OCI-LY1 (cell line): ENCODE results near the gene ZNF354C.

ENCODE experiments used
- H2AFZ ChIP-seq: fragments of 200-600 bp; sonication (generic), shearing (Covaris generic); 2 replicates; pipeline ENCODE4 v1.6.0; 2014; ENCODE audit warnings: antibody characterized with exemption, mild to moderate bottlenecking, low read length
- H3F3A ChIP-seq: fragments of 200-600 bp; sonication (generic), shearing (Covaris generic); 2 replicates; pipeline ENCODE4 v1.6.0; 2014; ENCODE audit warnings: mild to moderate bottlenecking, antibody characterized with exemption, low read length, moderate library complexity; ENCODE audit not compliant: insufficient read depth
- H3K27ac ChIP-seq: fragments of 200-600 bp; sonication (generic); 2 replicates; pipeline ENCODE4 v1.5.1; 2014; ENCODE audit warnings: low read length, mixed run types, mild to moderate bottlenecking, low read depth; ENCODE audit not compliant: poor library complexity, severe bottlenecking
- H3K27me3 ChIP-seq: fragments of 200-600 bp; sonication (generic); 2 replicates; pipeline ENCODE4 v1.6.0; 2014; ENCODE audit warnings: antibody characterized with exemption, mild to moderate bottlenecking, low read length, moderate library complexity; ENCODE audit not compliant: insufficient read depth
- H3K36me3 ChIP-seq: fragments of 200-600 bp; sonication (generic); 2 replicates; pipeline ENCODE4 v1.6.1; 2014; ENCODE audit warnings: mild to moderate bottlenecking, antibody characterized with exemption, low read length, moderate library complexity, mixed read lengths; ENCODE audit not compliant: insufficient read depth
- H3K4me1 ChIP-seq: fragments of 200-600 bp; sonication (generic); 2 replicates; pipeline ENCODE4 v1.5.1; 2014; ENCODE audit warnings: mild to moderate bottlenecking, low read length, moderate library complexity; ENCODE audit not compliant: insufficient read depth, severe bottlenecking
- H3K4me2 ChIP-seq: fragments of 200-600 bp; sonication (generic), shearing (Covaris generic); 2 replicates; pipeline ENCODE4 v1.6.1; 2014; ENCODE audit warnings: low read length
- H3K4me3 ChIP-seq: fragments of 200-600 bp; sonication (generic); 2 replicates; pipeline ENCODE4 v1.5.1; 2014; ENCODE audit warnings: low read length, low read depth, mild to moderate bottlenecking, mixed read lengths; ENCODE audit not compliant: poor library complexity, severe bottlenecking
- H3K79me2 ChIP-seq: fragments of 200-600 bp; shearing (Covaris generic); 2 replicates; pipeline ENCODE4 v1.6.1; 2016; ENCODE audit warnings: mixed run types, low read length, mixed read lengths; ENCODE audit not compliant: insufficient read depth
- H3K9ac ChIP-seq: fragments of 200-600 bp; sonication (generic), shearing (Covaris generic); 2 replicates; pipeline ENCODE4 v1.6.1; 2014; ENCODE audit warnings: mild to moderate bottlenecking, low read length, mixed read lengths
- H3K9me2 ChIP-seq: fragments of 200-600 bp; sonication (generic), shearing (Covaris generic); 2 replicates; pipeline ENCODE4 v1.6.1; 2014; ENCODE audit warnings: low read depth, mild to moderate bottlenecking, low read length, mixed read lengths
- H3K9me3 ChIP-seq: fragments of 200-600 bp; shearing (Covaris generic); 2 replicates; pipeline ENCODE4 v1.6.1; 2014; ENCODE audit warnings: low read length, mixed read lengths
- H4K20me1 ChIP-seq: fragments of 200-600 bp; sonication (generic), shearing (Covaris generic); 2 replicates; pipeline ENCODE4 v1.6.0; 2016; ENCODE audit warnings: mild to moderate bottlenecking, low read length; ENCODE audit not compliant: insufficient read depth
- EZH2 ChIP-seq: fragments of 200-600 bp; sonication (generic), shearing (Covaris generic); IDR thresholded peaks from 2 replicates; pipeline ENCODE4 v1.8.0; 2017; ENCODE audit warnings: borderline replicate concordance, mixed run types, mild to moderate bottlenecking, antibody characterized with exemption, low read length, moderate library complexity, mixed read lengths
- TF ChIP-seq, protein P1 (sequence below): fragments of 200-600 bp; sonication (generic), shearing (Covaris generic); IDR thresholded peaks from 2 replicates; pipeline ENCODE4 v1.5.1; 2017; ENCODE audit warnings: mild to moderate bottlenecking, antibody characterized with exemption, low read length, moderate library complexity, mixed read lengths

ZNF354C gene

DNA sequence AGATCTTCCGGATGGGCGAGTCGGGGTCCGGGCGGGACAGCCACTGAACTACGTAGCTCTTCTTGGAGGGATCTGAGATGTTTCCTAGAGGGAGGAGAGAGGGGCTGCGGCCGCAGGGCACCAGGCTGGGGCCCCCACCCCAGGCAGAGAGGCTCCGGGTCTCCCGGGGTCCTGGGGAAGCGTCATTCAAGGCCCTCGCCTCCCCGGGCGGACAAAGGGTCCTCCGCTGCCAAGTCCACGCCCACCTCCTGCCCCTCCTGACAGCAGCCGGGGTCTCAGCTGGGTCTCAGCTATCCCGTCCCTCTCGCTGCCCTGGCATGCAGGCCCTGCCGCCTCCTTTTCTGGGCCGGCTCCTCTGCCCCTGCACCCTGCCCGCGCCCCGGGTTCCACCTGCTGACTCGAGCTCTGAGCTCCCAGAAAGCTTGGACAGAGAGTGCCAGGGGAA lies 61.5 kb downstream of the ZNF354C start:
- no peaks in the 10 kb centered on the region for H3K4me1 ChIP-seq
- H3F3A ChIP-seq: no peaks in the 10 kb centered on the region
- H3K4me3 ChIP-seq: no peak overlapping the region
- no peaks in the 10 kb centered on the region for H3K9me2 ChIP-seq
- no peaks in the 10 kb centered on the region for H3K27me3 ChIP-seq
- H3K27ac ChIP-seq: no peak overlapping the region
- no peak overlapping the region for H2AFZ ChIP-seq
- H3K36me3 ChIP-seq: no peaks in the 10 kb centered on the region
- H3K9ac ChIP-seq: no peak overlapping the region
- no peaks in the 10 kb centered on the region for H3K79me2 ChIP-seq
- no peaks in the 10 kb centered on the region for H3K9me3 ChIP-seq
- TF ChIP-seq, protein P1, sequence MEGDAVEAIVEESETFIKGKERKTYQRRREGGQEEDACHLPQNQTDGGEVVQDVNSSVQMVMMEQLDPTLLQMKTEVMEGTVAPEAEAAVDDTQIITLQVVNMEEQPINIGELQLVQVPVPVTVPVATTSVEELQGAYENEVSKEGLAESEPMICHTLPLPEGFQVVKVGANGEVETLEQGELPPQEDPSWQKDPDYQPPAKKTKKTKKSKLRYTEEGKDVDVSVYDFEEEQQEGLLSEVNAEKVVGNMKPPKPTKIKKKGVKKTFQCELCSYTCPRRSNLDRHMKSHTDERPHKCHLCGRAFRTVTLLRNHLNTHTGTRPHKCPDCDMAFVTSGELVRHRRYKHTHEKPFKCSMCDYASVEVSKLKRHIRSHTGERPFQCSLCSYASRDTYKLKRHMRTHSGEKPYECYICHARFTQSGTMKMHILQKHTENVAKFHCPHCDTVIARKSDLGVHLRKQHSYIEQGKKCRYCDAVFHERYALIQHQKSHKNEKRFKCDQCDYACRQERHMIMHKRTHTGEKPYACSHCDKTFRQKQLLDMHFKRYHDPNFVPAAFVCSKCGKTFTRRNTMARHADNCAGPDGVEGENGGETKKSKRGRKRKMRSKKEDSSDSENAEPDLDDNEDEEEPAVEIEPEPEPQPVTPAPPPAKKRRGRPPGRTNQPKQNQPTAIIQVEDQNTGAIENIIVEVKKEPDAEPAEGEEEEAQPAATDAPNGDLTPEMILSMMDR: no peak
- TF ChIP-seq EZH2: no peak
- H3K4me2 ChIP-seq: no peak overlapping the region
- H4K20me1 ChIP-seq: no peaks in the 10 kb centered on the region

DNA sequence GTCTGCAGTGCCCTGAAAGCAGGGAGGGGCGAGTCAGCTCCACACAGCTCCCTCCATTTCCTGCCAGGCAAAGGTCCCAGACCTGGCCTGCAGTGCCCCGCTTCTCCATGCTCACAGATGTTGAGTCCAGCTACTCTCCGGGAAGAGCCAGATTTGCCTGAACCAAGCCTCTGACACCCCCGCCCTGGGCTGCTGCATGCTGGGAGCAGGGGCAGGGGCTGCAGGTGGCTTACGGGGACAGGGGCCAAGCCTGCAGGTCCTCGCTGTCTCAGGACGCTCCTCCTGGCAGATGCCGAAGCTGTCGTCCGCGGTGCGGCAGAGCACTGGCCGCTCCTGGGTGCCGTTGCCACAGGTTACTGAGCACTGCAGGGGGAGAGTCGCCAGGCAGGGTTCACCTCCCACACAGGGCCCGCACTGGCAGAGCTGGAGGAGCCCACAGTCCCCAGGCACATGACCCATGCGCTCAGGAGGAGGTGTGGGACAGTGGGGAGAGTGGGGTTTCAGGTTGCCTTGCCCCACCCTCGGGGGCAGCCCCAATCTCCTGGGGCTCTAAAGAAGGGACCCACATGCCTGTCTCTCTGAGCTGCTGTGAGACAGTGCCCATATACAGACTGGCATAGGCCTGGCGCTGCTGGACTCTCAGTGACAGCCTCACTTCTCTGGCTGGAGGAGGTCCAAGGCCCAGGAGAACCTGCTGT lies 62.4 kb downstream of the ZNF354C start:
- H3K27me3 ChIP-seq: no peaks in the 10 kb centered on the region
- H3K27ac ChIP-seq: no peak overlapping the region
- H3F3A ChIP-seq: no peaks in the 10 kb centered on the region
- no peak overlapping the region for H2AFZ ChIP-seq
- no peaks in the 10 kb centered on the region for H3K4me1 ChIP-seq
- no peaks in the 10 kb centered on the region for H3K79me2 ChIP-seq
- no peak overlapping the region for H3K4me3 ChIP-seq
- H3K9me3 ChIP-seq: no peaks in the 10 kb centered on the region
- no peak overlapping the region for H3K4me2 ChIP-seq
- H4K20me1 ChIP-seq: no peaks in the 10 kb centered on the region
- TF ChIP-seq EZH2: no peak
- no peaks in the 10 kb centered on the region for H3K36me3 ChIP-seq
- H3K9ac ChIP-seq: no peak overlapping the region
- H3K9me2 ChIP-seq: no peaks in the 10 kb centered on the region

DNA sequence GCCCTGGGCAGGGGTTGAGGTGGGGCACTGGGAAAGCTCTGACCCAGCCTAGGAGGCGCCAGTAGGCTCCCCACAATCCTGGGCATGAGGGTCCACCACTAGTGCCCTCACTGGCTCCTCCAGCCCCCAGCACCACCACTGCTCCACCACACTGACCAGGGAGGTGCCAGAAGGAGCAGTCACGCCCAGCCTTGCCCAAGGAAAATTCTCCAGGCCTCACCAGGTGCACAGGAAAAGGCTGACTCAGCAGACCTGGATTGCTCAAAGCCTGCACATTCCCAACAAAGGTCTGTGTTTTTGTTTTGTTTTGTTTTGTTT lies 62.9 kb downstream of the ZNF354C start:
- Histone ChIP-seq H2AFZ (no peak overlapping the region), H3K9me3 (no peaks in the 10 kb centered on the region), H3K36me3 (no peaks in the 10 kb centered on the region), H3K4me1 (no peaks in the 10 kb centered on the region), H3K4me3 (no peak overlapping the region), H3K4me2 (no peak overlapping the region), H4K20me1 (no peaks in the 10 kb centered on the region), H3K27ac (no peak overlapping the region), H3K9ac (no peak overlapping the region), H3K27me3 (no peaks in the 10 kb centered on the region), H3K79me2 (no peaks in the 10 kb centered on the region), H3F3A (no peaks in the 10 kb centered on the region), H3K9me2 (no peaks in the 10 kb centered on the region)
- no peak for TF ChIP-seq EZH2
- TF ChIP-seq, protein P1: no peak
